Neural progenitor cell (in vitro differentiated cells): ENCODE data around the gene BBS7. TPM values are rescaled to one million over a fixed set of nuclear protein-coding genes. Genes with fewer than 3 reads are reported as not detected.

Experiments used
- DNase-seq: peaks from one replicate; pipeline ENCODE4 v3.0.0-alpha.2; 2016; ENCODE audit warnings: low spot score
- H2AFZ ChIP-seq: fragments of 200-600 bp; sonication (generic); replicated peaks from 2 replicates; pipeline ENCODE4 v1.6.1; 2016; ENCODE audit warnings: antibody characterized with exemption
- H3F3A ChIP-seq: fragments of 200-600 bp; sonication (generic); 2 replicates; pipeline ENCODE4 v1.6.1; 2016; ENCODE audit warnings: antibody characterized with exemption, low read depth
- H3K27ac ChIP-seq: fragments of 200-600 bp; sonication (generic); 2 replicates; pipeline ENCODE4 v1.5.1; 2016; ENCODE audit warnings: mild to moderate bottlenecking
- H3K27me3 ChIP-seq: fragments of 200-600 bp; sonication (generic); 2 replicates; pipeline ENCODE4 v1.6.1; 2016; ENCODE audit warnings: mild to moderate bottlenecking, moderate library complexity
- H3K36me3 ChIP-seq: fragments of 200-600 bp; sonication (generic); 2 replicates; pipeline ENCODE4 v1.5.1; 2016
- H3K4me1 ChIP-seq: fragments of 200-600 bp; sonication (generic); 2 replicates; pipeline ENCODE4 v1.6.1; 2016; ENCODE audit warnings: mixed run types
- H3K4me2 ChIP-seq: fragments of 200-600 bp; sonication (generic); 2 replicates; pipeline ENCODE4 v1.6.1; 2016
- H3K4me3 ChIP-seq: fragments of 200-600 bp; sonication (generic); 2 replicates; pipeline ENCODE4 v1.5.1; 2016
- H3K79me2 ChIP-seq: fragments of 200-600 bp; sonication (generic); 2 replicates; pipeline ENCODE4 v1.6.1; 2016; ENCODE audit warnings: low read depth
- H3K9ac ChIP-seq: fragments of 200-600 bp; sonication (generic); 2 replicates; pipeline ENCODE4 v1.6.1; 2016
- H3K9me3 ChIP-seq: fragments of 200-600 bp; sonication (generic); 2 replicates; pipeline ENCODE4 v1.5.1; 2016; ENCODE audit warnings: low read depth
- H4K20me1 ChIP-seq: fragments of 200-600 bp; sonication (generic); 2 replicates; pipeline ENCODE4 v1.6.1; 2016; ENCODE audit warnings: low read depth
- H3K27ac Mint-ChIP-seq: 3 replicates; pipeline ENCODE4 v1.8.0; 2021; ENCODE audit warnings: mixed read lengths
- H3K27me3 Mint-ChIP-seq: 2 replicates; pipeline ENCODE4 v1.8.0; 2022; ENCODE audit warnings: low read depth, mild to moderate bottlenecking, inconsistent platforms, moderate library complexity, mixed read lengths; ENCODE audit not compliant: insufficient read depth
- H3K36me3 Mint-ChIP-seq: 3 replicates; pipeline ENCODE4 v1.8.0; 2021; ENCODE audit warnings: mixed read lengths
- H3K4me1 Mint-ChIP-seq: 3 replicates; pipeline ENCODE4 v1.8.0; 2021; ENCODE audit warnings: mixed read lengths
- H3K4me3 Mint-ChIP-seq: 3 replicates; pipeline ENCODE4 v1.8.0; 2021; ENCODE audit warnings: mild to moderate bottlenecking, moderate library complexity, mixed read lengths
- H3K9me3 Mint-ChIP-seq: 3 replicates; pipeline ENCODE4 v1.8.0; 2020; ENCODE audit warnings: mixed read lengths
- CTCF ChIP-seq: fragments of 200-600 bp; sonication (generic); IDR thresholded peaks from 2 replicates; pipeline ENCODE4 v1.5.1; 2017; ENCODE audit warnings: antibody characterized with exemption, mild to moderate bottlenecking
- EZH2 ChIP-seq: fragments of 200-600 bp; sonication (generic); IDR thresholded peaks from 2 replicates; pipeline ENCODE4 v1.6.1; 2017; ENCODE audit warnings: antibody characterized with exemption, mild to moderate bottlenecking, moderate library complexity
- EZH2phosphoT487 ChIP-seq: fragments of 200-600 bp; sonication (generic); IDR thresholded peaks from 2 replicates; pipeline ENCODE4 v1.6.1; 2017; ENCODE audit warnings: antibody characterized with exemption
- total RNA-seq: library from RNA; depleted of rRNA; stranded (reverse); fragments of >200 nt; gene quantifications from 2 replicates; pipeline ENCODE4 v1.2.3, GENCODE V29; 2015; ENCODE audit warnings: low replicate concordance

BBS7 gene
- total RNA-seq, 1 donor from 2014 or later: 39.7 TPM

GRCh38 chr4:121873604-121874003 is 3.3 kb upstream of the BBS7 start:
- no peak overlapping the region for H2AFZ ChIP-seq
- H3K4me3 ChIP-seq: no peak overlapping the region
- H3K27ac Mint-ChIP-seq: no peak overlapping the region
- no peaks in the 10 kb centered on the region for H3K9me3 ChIP-seq
- no peaks in the 10 kb centered on the region for H3K9me3 Mint-ChIP-seq
- H3K4me2 ChIP-seq: no peak overlapping the region
- H3K4me1 Mint-ChIP-seq: peaks cover 14% of the 10 kb centered on the region
- no peak for DNase-seq
- H3K4me3 Mint-ChIP-seq: no peak overlapping the region
- no peak overlapping the region for H3K9ac ChIP-seq
- peaks cover 65% of the 10 kb centered on the region for H3K27me3 ChIP-seq
- no peaks in the 10 kb centered on the region for H3K36me3 Mint-ChIP-seq
- H3K36me3 ChIP-seq: no peaks in the 10 kb centered on the region
- H3K27ac ChIP-seq: no peak overlapping the region
- peaks cover 8% of the 10 kb centered on the region for H3K79me2 ChIP-seq
- no peak for TF ChIP-seq CTCF
- no peak for TF ChIP-seq EZH2phosphoT487
- no peak for TF ChIP-seq EZH2
- peaks cover 10% of the 10 kb centered on the region for H3K4me1 ChIP-seq
- H3K27me3 Mint-ChIP-seq: no peaks in the 10 kb centered on the region
- peaks cover 20% of the 10 kb centered on the region for H3F3A ChIP-seq
- H4K20me1 ChIP-seq: peaks cover 16% of the 10 kb centered on the region

GRCh38 chr4:121863799-121864198 is 6.5 kb downstream of the BBS7 start:
- no peak overlapping the region for H3K27ac Mint-ChIP-seq
- Histone ChIP-seq H3K4me3 (no peak overlapping the region), H3K4me2 (no peak overlapping the region), H3K36me3 (peaks cover 27% of the 10 kb centered on the region), H3K9me3 (no peaks in the 10 kb centered on the region), H3K4me1 (no peaks in the 10 kb centered on the region), H3K9ac (no peak overlapping the region), H3F3A (no peaks in the 10 kb centered on the region), H3K27ac (no peak overlapping the region), H4K20me1 (no peaks in the 10 kb centered on the region), H3K27me3 (no peaks in the 10 kb centered on the region), H2AFZ (no peak overlapping the region), H3K79me2 (peaks cover 2% of the 10 kb centered on the region)
- no peak for TF ChIP-seq CTCF
- peak; percentile 34 for DNase-seq
- H3K9me3 Mint-ChIP-seq: peaks cover 16% of the 10 kb centered on the region
- no peak overlapping the region for H3K4me3 Mint-ChIP-seq
- H3K36me3 Mint-ChIP-seq: peaks cover 21% of the 10 kb centered on the region
- no peaks in the 10 kb centered on the region for H3K27me3 Mint-ChIP-seq
- peaks cover 9% of the 10 kb centered on the region for H3K4me1 Mint-ChIP-seq

- Histone ChIP-seq H3K4me1 (no peaks in the 10 kb centered on the region), H3K9ac (no peak overlapping the region), H3F3A (no peaks in the 10 kb centered on the region), H3K9me3 (no peaks in the 10 kb centered on the region), H3K36me3 (peaks cover 17% of the 10 kb centered on the region), H2AFZ (no peak overlapping the region), H3K4me2 (no peak overlapping the region), H3K27ac (no peak overlapping the region), H3K4me3 (no peak overlapping the region), H3K27me3 (no peaks in the 10 kb centered on the region), H3K79me2 (no peaks in the 10 kb centered on the region), H4K20me1 (no peaks in the 10 kb centered on the region)
- TF ChIP-seq CTCF: no peak
- no peak for TF ChIP-seq EZH2phosphoT487
- TF ChIP-seq EZH2: no peak
- H3K4me1 Mint-ChIP-seq: peaks cover 6% of the 10 kb centered on the region
- H3K9me3 Mint-ChIP-seq: peaks cover 7% of the 10 kb centered on the region
- DNase-seq: no peak
- H3K36me3 Mint-ChIP-seq: peaks cover 10% of the 10 kb centered on the region
- no peaks in the 10 kb centered on the region for H3K27me3 Mint-ChIP-seq
- H3K27ac Mint-ChIP-seq: no peak overlapping the region
- no peak overlapping the region for H3K4me3 Mint-ChIP-seq
Measured at GRCh38 chr4:121861426-121861825, 8.8 kb downstream of the BBS7 start.

GRCh38 chr4:121860121-121860520 is 10.2 kb downstream of the BBS7 start:
- Histone ChIP-seq H3K27ac (no peak overlapping the region), H3K4me3 (no peak overlapping the region), H3K36me3 (peaks cover 17% of the 10 kb centered on the region), H3K79me2 (no peaks in the 10 kb centered on the region), H3K27me3 (no peaks in the 10 kb centered on the region), H3K4me2 (no peak overlapping the region), H4K20me1 (no peaks in the 10 kb centered on the region), H3F3A (peaks cover 5% of the 10 kb centered on the region), H2AFZ (no peak overlapping the region), H3K9me3 (no peaks in the 10 kb centered on the region), H3K4me1 (no peaks in the 10 kb centered on the region), H3K9ac (no peak overlapping the region)
- TF ChIP-seq EZH2phosphoT487 (no peak), EZH2 (no peak), CTCF (no peak)
- Mint-ChIP-seq H3K27ac (no peak overlapping the region), H3K27me3 (no peaks in the 10 kb centered on the region), H3K9me3 (no peaks in the 10 kb centered on the region), H3K36me3 (no peaks in the 10 kb centered on the region), H3K4me1 (peaks cover 6% of the 10 kb centered on the region), H3K4me3 (no peak overlapping the region)
- no peak for DNase-seq
